ENCODE data around the gene PELI1. TPM values are rescaled to one million over a fixed set of nuclear protein-coding genes. Genes with fewer than 3 reads are reported as not detected.
A peak's percentile ranks its signal among the peaks of the same experiment; 100 is the strongest.

Gene PELI1, protein sequence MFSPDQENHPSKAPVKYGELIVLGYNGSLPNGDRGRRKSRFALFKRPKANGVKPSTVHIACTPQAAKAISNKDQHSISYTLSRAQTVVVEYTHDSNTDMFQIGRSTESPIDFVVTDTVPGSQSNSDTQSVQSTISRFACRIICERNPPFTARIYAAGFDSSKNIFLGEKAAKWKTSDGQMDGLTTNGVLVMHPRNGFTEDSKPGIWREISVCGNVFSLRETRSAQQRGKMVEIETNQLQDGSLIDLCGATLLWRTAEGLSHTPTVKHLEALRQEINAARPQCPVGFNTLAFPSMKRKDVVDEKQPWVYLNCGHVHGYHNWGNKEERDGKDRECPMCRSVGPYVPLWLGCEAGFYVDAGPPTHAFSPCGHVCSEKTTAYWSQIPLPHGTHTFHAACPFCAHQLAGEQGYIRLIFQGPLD
- 9.0 TPM for total RNA-seq
- long read RNA-seq, transcript PELI1-201 (7 exons, 3,750 nt): major isoform, 5 of 7 reads
- long read RNA-seq, partial matches to known transcripts: 0 of 7 reads
- long read RNA-seq, other reads (novel, unspliced or antisense): 2 of 7 reads

- DNase-seq (ENCODE audit: low spot score): peak; percentile 98
- intact Hi-C loops (cut with DNase I): loop anchor here (5.0 kb wide), 4 partner anchors 68 to 183 kb away; no protein-coding TSS in a partner anchor
Observed at GRCh38 chr2:64144057-64145013, at the start of gene PELI1. Gene PELI1, minus strand, starts transcription at chr2:64144420. Its CDS starts 36,110 bp downstream, at chr2:64108310.

DNA sequence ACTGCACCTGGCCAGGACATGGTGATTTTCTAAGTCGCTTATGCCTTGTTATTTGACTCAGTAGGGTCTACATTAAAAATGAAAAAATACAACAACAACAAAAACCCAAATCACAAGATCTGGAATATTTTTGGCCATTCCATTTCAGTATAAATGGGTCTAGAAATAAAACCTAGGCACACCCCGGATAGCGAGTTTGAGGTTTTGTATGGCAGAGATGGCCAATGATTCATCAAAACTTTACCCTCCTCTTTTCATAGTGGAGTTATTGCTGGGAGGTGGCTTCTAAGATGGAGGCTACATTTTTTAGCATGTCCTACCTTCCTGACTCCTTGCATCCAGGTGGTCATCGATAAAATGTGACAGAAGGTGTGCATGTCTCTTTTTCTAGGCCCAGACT lies 49.3 kb upstream of the PELI1 start:
- DNase-seq (ENCODE audit: low spot score): no peak
- intact Hi-C loops (cut with DNase I): no loop called here

GRCh38 chr2:64192664-64193105 lies 48.5 kb upstream of the PELI1 start:
- no peak for DNase-seq (ENCODE audit: low spot score)
- intact Hi-C loops (cut with DNase I): no loop called here

DNA sequence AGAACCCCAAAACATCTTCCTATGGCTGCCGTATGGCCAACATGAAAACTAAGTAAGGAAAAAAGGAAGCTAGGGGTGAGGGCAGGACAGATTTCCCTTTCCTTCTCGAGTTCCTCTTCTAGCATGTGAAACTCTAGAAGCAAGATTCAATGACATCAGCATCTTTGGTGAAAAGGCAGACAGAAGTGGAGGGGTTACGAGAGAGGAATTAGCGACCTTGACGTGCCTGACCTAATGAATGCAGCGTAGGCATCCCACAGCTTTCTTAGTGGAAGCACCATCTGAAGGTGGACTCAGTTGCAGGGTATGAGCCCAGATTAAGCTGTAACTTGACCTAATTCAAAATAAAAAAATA lies 47.9 kb upstream of the PELI1 start:
- intact Hi-C loops (cut with DNase I): no loop called here
- DNase-seq (ENCODE audit: low spot score): no peak

GRCh38 chr2:64189586-64189985 lies 45.4 kb upstream of the PELI1 start:
- DNase-seq (ENCODE audit: low spot score): no peak
- intact Hi-C loops (cut with DNase I): no loop called here

GRCh38 chr2:64189167-64189566 lies 44.9 kb upstream of the PELI1 start:
- intact Hi-C loops (cut with DNase I): no loop called here
- no peak for DNase-seq (ENCODE audit: low spot score)

GRCh38 chr2:64186699-64187605 lies 42.7 kb upstream of the PELI1 start:
- intact Hi-C loops (cut with DNase I): no loop called here
- DNase-seq (ENCODE audit: low spot score): no peak

DNA sequence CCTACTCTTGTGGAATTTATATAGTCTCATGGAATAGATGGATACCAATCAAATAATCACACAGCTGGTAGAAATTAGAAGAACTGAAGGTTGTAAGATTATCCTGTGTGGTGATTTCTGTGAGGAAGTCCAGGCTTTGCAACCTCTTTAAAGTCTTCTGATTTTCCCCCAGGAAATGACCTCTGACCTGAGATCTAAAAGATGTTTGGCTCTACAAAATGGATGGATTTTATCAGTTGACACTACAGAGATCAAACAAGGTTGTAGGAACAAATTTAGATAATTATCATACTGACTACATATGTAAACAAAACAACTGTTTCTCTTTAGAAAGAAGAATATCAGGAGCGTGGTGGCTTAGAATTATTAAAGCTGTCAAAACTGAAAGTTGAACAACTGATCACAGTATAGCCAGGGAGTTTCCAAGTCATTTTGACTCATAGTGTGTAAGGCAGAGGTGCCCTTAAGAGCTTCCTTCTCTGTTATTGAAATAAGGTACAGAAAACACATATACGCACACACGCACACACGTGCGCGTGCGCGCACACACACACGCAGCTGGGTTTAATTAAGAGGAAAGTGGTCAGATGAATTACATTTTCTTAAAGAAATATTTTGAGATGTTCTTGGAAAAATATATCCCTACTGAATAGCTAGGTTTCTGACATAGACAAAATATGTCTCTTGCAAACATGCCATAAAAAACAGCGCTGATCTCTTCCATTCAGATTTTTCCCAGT lies 35.5 kb upstream of the PELI1 start:
- intact Hi-C loops (cut with DNase I): no loop called here

GRCh38 chr2:64177315-64177714 lies 33.1 kb upstream of the PELI1 start:
- intact Hi-C loops (cut with DNase I): no loop called here
- DNase-seq (ENCODE audit: low spot score): no peak

More for the DNA sequence above, 35.5 kb upstream of the PELI1 start:
- no peak for DNase-seq (ENCODE audit: low spot score)

DNA sequence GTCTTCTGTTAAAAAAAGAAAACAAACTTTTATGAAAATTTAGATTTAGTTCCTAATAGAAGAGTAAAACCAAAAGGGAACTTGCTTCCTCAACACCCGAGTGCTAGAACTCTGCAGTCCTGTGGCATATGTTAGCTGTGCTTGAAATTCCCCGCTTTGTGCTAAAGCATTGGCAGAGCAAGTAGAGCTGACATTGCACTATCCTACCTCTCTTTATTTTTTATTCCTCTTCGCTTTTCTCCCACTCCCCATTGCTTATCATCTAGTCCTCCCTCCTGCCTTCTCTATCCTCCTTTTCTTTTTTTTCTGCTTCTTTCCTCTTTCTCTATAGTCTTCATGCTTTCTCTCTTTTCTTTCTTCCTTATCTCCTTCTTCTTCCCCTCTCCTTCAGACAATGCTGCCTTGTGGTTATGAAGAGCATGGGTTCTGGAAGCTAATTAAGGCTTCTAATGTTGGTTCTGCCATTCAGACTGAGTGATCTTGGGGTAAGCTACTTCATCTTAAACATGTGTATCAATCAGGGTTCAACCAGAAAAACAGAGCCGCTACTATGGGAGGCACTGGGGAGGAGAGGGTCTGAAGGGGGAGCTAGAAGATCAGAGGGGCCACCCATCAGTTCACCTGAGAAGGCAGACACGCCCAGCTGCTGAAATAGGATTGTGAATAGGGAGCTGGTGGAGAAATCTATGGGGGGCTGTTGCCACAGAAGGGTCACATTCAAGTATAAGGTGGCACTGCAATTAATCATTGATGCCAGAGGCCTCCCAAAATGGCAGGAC lies 31.4 kb upstream of the PELI1 start:
- DNase-seq (ENCODE audit: low spot score): no peak
- intact Hi-C loops (cut with DNase I): no loop called here

- intact Hi-C loops (cut with DNase I): no loop called here
- no peak for DNase-seq (ENCODE audit: low spot score)
Observed at GRCh38 chr2:64173156-64174135, 29.2 kb upstream of the PELI1 start.

GRCh38 chr2:64168756-64169155 lies 24.5 kb upstream of the PELI1 start:
- DNase-seq (ENCODE audit: low spot score): no peak
- intact Hi-C loops (cut with DNase I): no loop called here

- intact Hi-C loops (cut with DNase I): no loop called here
- DNase-seq (ENCODE audit: low spot score): no peak
Observed at GRCh38 chr2:64168201-64168600, 24.0 kb upstream of the PELI1 start.

DNA sequence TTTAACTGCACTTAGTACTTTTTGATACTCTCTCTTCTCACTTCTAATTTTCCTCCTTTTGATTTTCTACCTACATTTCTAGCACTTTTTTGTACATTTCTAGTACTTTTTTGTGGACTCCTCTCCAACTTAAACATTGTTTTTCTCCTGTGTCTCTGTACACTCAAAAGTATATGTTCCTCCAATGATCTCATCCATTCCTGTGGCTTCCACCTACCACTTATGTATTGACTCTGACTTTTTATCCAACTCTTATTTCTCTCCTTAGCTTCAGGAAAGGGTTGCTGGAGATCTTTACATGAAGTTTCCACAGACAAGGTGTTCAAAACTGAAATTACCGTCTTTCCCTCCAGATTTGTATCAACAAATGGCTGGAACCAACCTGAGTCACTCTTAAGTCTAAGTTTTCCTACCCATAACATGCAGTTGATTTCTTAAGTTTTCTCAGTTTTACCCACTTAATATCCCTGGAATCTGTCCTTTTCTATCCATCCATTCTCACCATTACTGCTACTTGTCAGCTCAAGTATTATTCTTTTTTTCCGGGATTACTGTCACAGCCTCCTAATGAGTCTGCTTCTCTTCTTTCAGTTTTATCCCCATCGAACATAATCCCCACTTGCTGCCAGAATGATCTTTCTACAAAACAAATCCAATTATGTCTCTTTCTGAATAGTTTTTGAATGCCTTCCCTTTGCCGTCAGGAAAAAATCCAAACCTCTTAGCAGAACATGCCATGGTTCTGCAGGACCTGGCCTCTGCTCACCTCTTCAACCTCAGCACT lies 22.6 kb upstream of the PELI1 start:
- intact Hi-C loops (cut with DNase I): no loop called here

DNA sequence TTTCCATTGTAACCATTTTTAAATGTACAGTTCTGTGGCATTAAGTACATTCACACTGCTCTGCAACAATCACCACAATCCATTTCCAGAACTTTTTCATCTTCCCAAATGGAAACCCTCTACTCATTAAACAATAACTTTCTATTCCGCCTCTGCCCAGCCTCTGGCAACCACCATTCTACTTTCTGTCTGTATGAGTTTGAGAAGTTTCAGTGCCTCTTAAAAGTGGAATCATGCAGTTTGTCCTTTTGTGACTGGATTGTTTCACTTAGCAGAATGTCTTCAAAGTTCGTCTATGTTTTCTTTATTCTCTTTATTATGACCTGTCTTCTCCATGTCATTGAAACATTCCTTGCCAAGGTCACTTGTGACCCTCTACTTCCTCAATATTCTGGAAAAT lies 22.0 kb upstream of the PELI1 start:
- no peak for DNase-seq (ENCODE audit: low spot score)
- intact Hi-C loops (cut with DNase I): no loop called here

More for the DNA sequence above, 22.6 kb upstream of the PELI1 start:
- no peak for DNase-seq (ENCODE audit: low spot score)

GRCh38 chr2:64165706-64166105 lies 21.5 kb upstream of the PELI1 start:
- no peak for DNase-seq (ENCODE audit: low spot score)
- intact Hi-C loops (cut with DNase I): no loop called here
